ENCODE data around the gene ETV6.

ETV6 gene

DNA sequence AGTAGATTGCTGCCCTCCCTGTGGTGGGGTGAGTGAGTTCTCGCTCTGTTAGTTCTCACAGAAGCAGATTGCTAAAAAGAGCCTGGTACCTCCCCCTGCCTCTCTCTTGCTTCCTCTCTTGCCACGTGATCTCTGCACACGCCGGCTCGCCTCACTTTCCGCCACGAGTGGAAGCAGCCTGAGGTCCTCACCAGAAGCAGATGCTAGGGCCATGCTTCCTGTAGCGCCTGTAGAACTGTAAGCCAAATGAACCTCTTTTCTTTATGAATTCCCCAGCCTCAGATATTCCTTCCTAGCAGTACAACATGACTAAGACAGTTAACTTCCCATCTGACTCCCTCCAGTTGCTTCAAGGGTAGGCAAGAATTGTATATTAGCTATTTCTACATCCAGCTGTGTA is 76.2 kb downstream of the ETV6 start:
- in situ Hi-C loops (cut with MboI; ENCODE audit: low pct_unique_long_range_greater_than_20kb, low sequenced_read_pairs, unreplicated experiment) = no loop called here
- no peak for DNase-seq (ENCODE audit: low spot score)
- no peak for TF ChIP-seq CTCF (IDR thresholded peaks at IDR 0.05; ENCODE audit: extremely low read depth, insufficient read depth, missing control alignments)

- no peak for DNase-seq (ENCODE audit: low spot score)
- in situ Hi-C loops (cut with MboI; ENCODE audit: low pct_unique_long_range_greater_than_20kb, low sequenced_read_pairs, unreplicated experiment) = no loop called here
- TF ChIP-seq CTCF (IDR thresholded peaks at IDR 0.05; ENCODE audit: extremely low read depth, insufficient read depth, missing control alignments) = no peak
Observed at GRCh38 chr12:11726659-11727058, 77.2 kb downstream of the ETV6 start.

DNA sequence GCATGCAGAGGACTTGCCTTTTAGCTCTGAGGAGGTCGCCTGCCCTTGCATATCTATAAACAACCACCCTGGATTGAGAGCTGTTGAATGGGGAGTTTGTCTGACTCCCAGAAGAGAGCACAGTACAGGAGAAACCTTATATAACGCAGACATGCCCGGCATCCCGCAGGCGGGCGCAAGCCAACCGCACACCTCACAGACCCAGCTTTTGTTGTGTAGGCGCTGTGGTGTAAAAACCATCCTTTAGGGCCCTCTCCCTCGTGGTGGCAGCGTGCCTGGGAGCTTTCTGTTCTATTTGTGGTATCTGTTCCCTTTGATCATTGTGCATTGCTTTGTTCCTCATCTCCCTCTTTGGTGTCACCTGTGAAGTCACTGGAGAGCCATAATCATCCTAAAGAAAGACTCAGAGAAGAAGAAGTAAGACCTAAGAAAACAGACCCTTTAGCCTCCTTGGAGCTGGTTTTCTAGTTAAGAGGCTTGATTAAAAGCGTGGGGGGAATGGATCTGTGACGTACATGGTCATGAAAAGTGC is 77.7 kb downstream of the ETV6 start:
- TF ChIP-seq CTCF (IDR thresholded peaks at IDR 0.05; ENCODE audit: extremely low read depth, insufficient read depth, missing control alignments) = no peak
- no peak for DNase-seq (ENCODE audit: low spot score)
- in situ Hi-C loops (cut with MboI; ENCODE audit: low pct_unique_long_range_greater_than_20kb, low sequenced_read_pairs, unreplicated experiment) = no loop called here

GRCh38 chr12:11728154-11728755 is 78.8 kb downstream of the ETV6 start:
- in situ Hi-C loops (cut with MboI; ENCODE audit: low pct_unique_long_range_greater_than_20kb, low sequenced_read_pairs, unreplicated experiment) = no loop called here

GRCh38 chr12:11729008-11729407 is 79.5 kb downstream of the ETV6 start:
- no peak for TF ChIP-seq CTCF (IDR thresholded peaks at IDR 0.05; ENCODE audit: extremely low read depth, insufficient read depth, missing control alignments)
- no peak for DNase-seq (ENCODE audit: low spot score)
- in situ Hi-C loops (cut with MboI; ENCODE audit: low pct_unique_long_range_greater_than_20kb, low sequenced_read_pairs, unreplicated experiment) = no loop called here

More at GRCh38 chr12:11728154-11728755, 78.8 kb downstream of the ETV6 start:
- no peak for DNase-seq (ENCODE audit: low spot score)
- no peak for TF ChIP-seq CTCF (IDR thresholded peaks at IDR 0.05; ENCODE audit: extremely low read depth, insufficient read depth, missing control alignments)

- in situ Hi-C loops (cut with MboI; ENCODE audit: low pct_unique_long_range_greater_than_20kb, low sequenced_read_pairs, unreplicated experiment) = no loop called here
- no peak for TF ChIP-seq CTCF (IDR thresholded peaks at IDR 0.05; ENCODE audit: extremely low read depth, insufficient read depth, missing control alignments)
- no peak for DNase-seq (ENCODE audit: low spot score)
Observed at GRCh38 chr12:11729439-11730150, 80.1 kb downstream of the ETV6 start.
